ENCODE results near the gene TRAK1. TPM values are rescaled to one million over a fixed set of nuclear protein-coding genes. Genes with fewer than 3 reads are reported as not detected.

TRAK1 gene
- total RNA-seq, 1 donor from 2014 or later: 37.5 TPM

DNA sequence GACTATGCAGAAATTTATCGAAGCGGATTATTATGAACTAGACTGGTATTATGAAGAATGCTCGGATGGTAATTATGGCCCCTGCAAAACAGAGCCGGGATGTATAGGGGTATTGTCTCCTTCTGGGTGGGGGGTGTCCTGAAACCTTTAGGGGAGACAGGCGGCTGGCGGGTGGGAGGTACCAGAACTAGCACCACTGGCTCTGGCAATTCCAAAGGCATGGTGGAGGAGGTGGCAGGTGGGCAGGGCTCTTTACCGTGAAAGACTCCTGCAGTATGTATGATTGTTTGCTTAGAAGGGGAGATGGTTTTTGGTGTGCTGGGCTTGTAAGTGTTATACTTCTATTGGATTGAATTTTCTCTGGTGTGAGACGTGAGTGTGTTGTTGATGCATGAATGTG is 58.4 kb downstream of the TRAK1 start:
- no peak overlapping the region for H3K27ac ChIP-seq
- no peaks in the 10 kb centered on the region for H3K9me3 ChIP-seq
- TF ChIP-seq CTCF (IDR thresholded peaks at IDR 0.05): no peak
- no peaks in the 10 kb centered on the region for H3K27me3 ChIP-seq
- H3K36me3 ChIP-seq: no peaks in the 10 kb centered on the region
- no peak overlapping the region for H3K4me3 ChIP-seq
- intact Hi-C loops (cut with DNase I): no loop called here
- DNase-seq (ENCODE audit: low spot score in 2 of 2): no peak
- H3K4me1 ChIP-seq: no peaks in the 10 kb centered on the region

GRCh38 chr3:42149975-42150374 is 58.8 kb downstream of the TRAK1 start:
- H3K27me3 ChIP-seq: no peaks in the 10 kb centered on the region
- TF ChIP-seq CTCF (IDR thresholded peaks at IDR 0.05): no peak
- H3K9me3 ChIP-seq: no peaks in the 10 kb centered on the region
- intact Hi-C loops (cut with DNase I): no loop called here
- no peak overlapping the region for H3K27ac ChIP-seq
- H3K36me3 ChIP-seq: no peaks in the 10 kb centered on the region
- no peak for DNase-seq (ENCODE audit: low spot score in 2 of 2)
- H3K4me3 ChIP-seq: no peak overlapping the region
- H3K4me1 ChIP-seq: no peaks in the 10 kb centered on the region

- no peak overlapping the region for H3K27ac ChIP-seq
- H3K4me1 ChIP-seq: no peaks in the 10 kb centered on the region
- H3K9me3 ChIP-seq: no peaks in the 10 kb centered on the region
- no peak for DNase-seq (ENCODE audit: low spot score in 2 of 2)
- H3K4me3 ChIP-seq: no peak overlapping the region
- intact Hi-C loops (cut with DNase I): no loop called here
- H3K27me3 ChIP-seq: no peaks in the 10 kb centered on the region
- no peaks in the 10 kb centered on the region for H3K36me3 ChIP-seq
- no peak for TF ChIP-seq CTCF (IDR thresholded peaks at IDR 0.05)
Measured at GRCh38 chr3:42151596-42152168, 60.5 kb downstream of the TRAK1 start.

DNA sequence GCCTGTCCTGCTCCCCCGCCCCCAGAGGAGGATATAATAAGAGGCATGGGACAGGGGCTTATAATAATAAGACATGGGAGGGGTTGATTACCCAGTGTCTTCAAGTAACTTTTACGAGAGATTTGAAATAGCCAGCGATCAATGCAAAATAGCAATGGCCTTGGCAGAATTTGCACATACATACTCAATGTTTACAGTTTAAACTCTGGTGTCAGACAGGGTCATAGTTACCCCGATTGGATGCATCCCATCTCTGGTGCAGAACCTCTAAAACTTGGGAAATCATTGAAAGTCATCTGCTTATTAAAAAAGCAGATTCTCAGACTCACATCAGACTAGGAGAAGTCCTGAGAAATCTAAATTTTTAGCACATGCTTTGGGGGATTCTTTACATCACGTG is 61.0 kb downstream of the TRAK1 start:
- intact Hi-C loops (cut with DNase I): no loop called here
- no peaks in the 10 kb centered on the region for H3K4me1 ChIP-seq
- no peak overlapping the region for H3K4me3 ChIP-seq

DNA sequence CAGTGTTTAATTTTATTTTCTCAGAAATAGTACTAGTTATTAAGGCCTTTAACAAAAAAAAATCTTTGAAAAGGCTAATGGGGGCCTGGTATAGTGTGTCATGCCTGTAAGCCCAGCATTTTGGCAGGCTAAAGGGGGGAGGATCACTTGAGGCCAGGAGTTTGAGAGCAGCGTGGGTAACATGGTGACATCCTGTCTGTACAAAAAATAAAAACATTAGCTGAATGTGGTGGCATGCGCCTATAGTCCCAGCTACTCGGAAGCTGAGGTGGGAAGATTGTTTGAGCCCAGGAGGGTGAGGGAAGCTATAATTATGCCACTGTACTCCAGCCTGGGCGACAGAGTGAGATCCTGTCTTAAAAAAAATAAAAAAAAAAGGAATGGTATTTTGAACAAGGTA is 61.9 kb downstream of the TRAK1 start:
- Histone ChIP-seq H3K36me3 (no peaks in the 10 kb centered on the region), H3K9me3 (no peaks in the 10 kb centered on the region), H3K27ac (no peak overlapping the region), H3K4me3 (no peak overlapping the region), H3K4me1 (no peaks in the 10 kb centered on the region), H3K27me3 (no peaks in the 10 kb centered on the region)
- intact Hi-C loops (cut with DNase I): no loop called here
- no peak for TF ChIP-seq CTCF (IDR thresholded peaks at IDR 0.05)
- DNase-seq (ENCODE audit: low spot score in 2 of 2): no peak

More for the DNA sequence above, 61.0 kb downstream of the TRAK1 start:
- H3K27me3 ChIP-seq: no peaks in the 10 kb centered on the region
- H3K27ac ChIP-seq: no peak overlapping the region
- DNase-seq (ENCODE audit: low spot score in 2 of 2): no peak
- TF ChIP-seq CTCF (IDR thresholded peaks at IDR 0.05): no peak
- H3K9me3 ChIP-seq: no peaks in the 10 kb centered on the region
- no peaks in the 10 kb centered on the region for H3K36me3 ChIP-seq

Data from ascending aorta (tissue), 2 donors.